ENCODE results near the gene RPS15.

Gene RPS15

GRCh38 chr19:1452802-1453524 lies 14.8 kb downstream of the RPS15 start:
- Histone ChIP-seq H3K4me3 (replicated peaks; ENCODE audit: low read depth, low read length) (no peak overlapping the region), H3K36me3 (ENCODE audit: control insufficient read depth, insufficient read depth, low read length) (no peaks in the 10 kb centered on the region), H3K27me3 (replicated peaks; ENCODE audit: control insufficient read depth, insufficient read depth, low read length) (peaks cover 3% of the 10 kb centered on the region; the same call in 1 of the 2 replicates)
- TF ChIP-seq CTCF (IDR thresholded peaks at IDR 0.05; ENCODE audit: insufficient read depth, low read length, poor library complexity, severe bottlenecking), result no peak
- no peak for DNase-seq (ENCODE audit: extremely low read depth, insufficient read length)

- no peak overlapping the region for H3K4me3 ChIP-seq (replicated peaks; ENCODE audit: low read depth, low read length)
- H3K27me3 ChIP-seq (replicated peaks; ENCODE audit: control insufficient read depth, insufficient read depth, low read length), result peaks cover 3% of the 10 kb centered on the region; the same call in 1 of the 2 replicates
- H3K36me3 ChIP-seq (ENCODE audit: control insufficient read depth, insufficient read depth, low read length), result no peaks in the 10 kb centered on the region
- no peak for TF ChIP-seq CTCF (IDR thresholded peaks at IDR 0.05; ENCODE audit: insufficient read depth, low read length, poor library complexity, severe bottlenecking)
- no peak for DNase-seq (ENCODE audit: extremely low read depth, insufficient read length)
Observed at GRCh38 chr19:1453525-1454364, 15.5 kb downstream of the RPS15 start.

- H3K4me3 ChIP-seq (replicated peaks; ENCODE audit: low read depth, low read length), result no peak overlapping the region; the same call in 1 of the 2 replicates
- H3K36me3 ChIP-seq (ENCODE audit: control insufficient read depth, insufficient read depth, low read length), result no peaks in the 10 kb centered on the region
- peak; percentile 57 for DNase-seq (ENCODE audit: extremely low read depth, insufficient read length)
- no peak for TF ChIP-seq CTCF (IDR thresholded peaks at IDR 0.05; ENCODE audit: insufficient read depth, low read length, poor library complexity, severe bottlenecking)
- H3K27me3 ChIP-seq (replicated peaks; ENCODE audit: control insufficient read depth, insufficient read depth, low read length), result peaks cover 3% of the 10 kb centered on the region; the same call in 1 of the 2 replicates
Observed at GRCh38 chr19:1455002-1455335, 16.8 kb downstream of the RPS15 start.

DNA sequence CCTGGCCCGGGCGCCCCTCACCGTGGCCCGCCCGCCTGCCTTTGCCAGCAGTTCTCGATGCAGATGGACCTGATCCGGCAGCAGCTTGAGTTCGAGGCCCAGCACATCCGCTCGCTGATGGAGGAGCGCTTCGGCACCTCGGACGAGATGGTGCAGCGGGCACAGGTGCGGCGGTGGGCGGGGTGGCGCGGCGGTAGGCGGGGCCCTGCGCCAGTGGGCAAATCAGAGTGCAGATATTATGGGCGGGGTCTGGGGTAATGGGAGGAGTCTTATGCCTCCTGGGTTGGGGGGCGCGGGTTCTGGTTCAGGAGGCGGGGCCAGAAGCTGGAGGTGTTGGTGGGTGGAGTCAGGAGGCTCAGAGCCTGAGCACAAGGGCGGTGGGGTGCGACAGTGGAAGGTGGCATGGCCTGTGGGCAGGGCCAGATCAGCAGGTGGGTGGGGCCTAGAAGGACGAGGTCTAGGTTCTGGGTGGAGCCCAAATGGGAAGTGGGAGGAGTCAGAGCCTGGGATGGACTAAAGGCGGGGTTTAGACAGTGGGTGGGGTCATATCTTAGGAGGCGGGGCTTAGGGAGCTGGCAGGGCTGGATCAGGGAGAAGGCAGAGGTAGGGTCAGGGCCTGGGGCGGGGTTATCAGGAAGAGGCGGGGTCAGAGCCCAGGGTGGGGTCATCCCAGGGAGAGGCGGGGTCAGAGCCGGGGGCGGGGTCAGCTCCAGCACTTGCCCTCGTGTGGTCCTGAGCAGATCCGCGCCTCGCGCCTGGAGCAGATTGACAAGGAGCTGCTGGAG lies 17.3 kb downstream of the RPS15 start:
- H3K27me3 ChIP-seq (replicated peaks; ENCODE audit: control insufficient read depth, insufficient read depth, low read length), result peaks cover 3% of the 10 kb centered on the region; the same call in 1 of the 2 replicates
- no peak for TF ChIP-seq CTCF (IDR thresholded peaks at IDR 0.05; ENCODE audit: insufficient read depth, low read length, poor library complexity, severe bottlenecking)
- no peak overlapping the region for H3K4me3 ChIP-seq (replicated peaks; ENCODE audit: low read depth, low read length)
- no peaks in the 10 kb centered on the region for H3K36me3 ChIP-seq (ENCODE audit: control insufficient read depth, insufficient read depth, low read length)
- DNase-seq (ENCODE audit: extremely low read depth, insufficient read length), result peak; percentile 79

DNA sequence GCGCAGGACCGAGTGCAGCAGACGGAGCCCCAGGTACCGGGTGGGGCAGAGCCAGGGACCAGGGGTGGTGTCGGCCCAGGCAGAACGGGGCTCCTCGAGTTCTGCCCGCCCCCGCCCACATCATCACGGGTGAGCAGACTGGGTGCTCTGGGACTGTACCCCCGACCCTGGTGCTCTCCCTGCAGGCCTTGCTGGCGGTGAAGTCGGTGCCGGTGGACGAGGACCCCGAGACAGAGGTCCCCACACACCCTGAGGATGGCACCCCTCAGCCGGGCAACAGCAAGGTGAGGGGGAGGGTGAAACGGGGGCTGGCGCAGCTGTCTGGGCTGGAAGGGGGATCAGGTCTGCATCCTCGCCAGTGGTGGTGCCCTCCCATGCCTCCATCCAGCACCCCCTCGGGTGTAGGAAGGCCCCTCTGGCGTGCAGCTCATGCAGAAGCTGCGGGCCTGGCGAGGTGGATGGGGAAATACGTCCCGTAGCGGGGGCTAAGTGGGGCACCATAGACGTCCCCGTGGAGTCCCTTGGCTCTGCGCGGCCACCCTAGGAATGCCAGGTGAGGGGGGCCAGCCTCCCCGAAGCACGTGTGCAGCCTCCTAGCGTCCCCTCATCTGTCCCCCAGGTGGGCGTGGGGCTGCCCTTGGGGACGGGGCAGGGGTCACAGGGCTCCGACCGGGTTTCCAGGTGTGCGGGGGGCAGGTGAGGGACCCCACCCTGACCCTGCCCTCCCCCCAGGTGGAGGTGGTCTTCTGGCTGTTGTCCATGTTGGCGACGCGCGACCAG lies 18.1 kb downstream of the RPS15 start:
- TF ChIP-seq CTCF (IDR thresholded peaks at IDR 0.05; ENCODE audit: insufficient read depth, low read length, poor library complexity, severe bottlenecking), result no peak
- Histone ChIP-seq H3K36me3 (ENCODE audit: control insufficient read depth, insufficient read depth, low read length) (no peaks in the 10 kb centered on the region), H3K4me3 (replicated peaks; ENCODE audit: low read depth, low read length) (no peak overlapping the region), H3K27me3 (replicated peaks; ENCODE audit: control insufficient read depth, insufficient read depth, low read length) (no peaks in the 10 kb centered on the region; the same call in 1 of the 2 replicates)
- DNase-seq (ENCODE audit: extremely low read depth, insufficient read length), result no peak

All from GM06990 (cell line).